DND-41 (cell line): ENCODE data around the gene FKBP3.

Experiments used
- ATAC-seq: fragments of 200-7000 bp; cut with Tn5 transposase; 3 replicates; pipeline ENCODE4 v1.9.1; 2021; ENCODE audit warnings: low read depth; ENCODE audit not compliant: insufficient read depth
- DNase-seq: peaks from one replicate; pipeline ENCODE4 v3.0.0-alpha.2; 2020
- H2AFZ ChIP-seq: 2 replicates; pipeline ENCODE4 v1.6.0; 2012; ENCODE audit warnings: low read depth, low read length
- H3K27ac ChIP-seq: 2 replicates; pipeline ENCODE4 v1.5.1; 2012; ENCODE audit warnings: low read length, inconsistent platforms
- H3K27me3 ChIP-seq: fragments of 200-600 bp; sonication (generic); 2 replicates; pipeline ENCODE4 v1.6.0; 2012; ENCODE audit warnings: low read length, mild to moderate bottlenecking, inconsistent platforms; ENCODE audit not compliant: insufficient read depth, poor library complexity
- H3K36me3 ChIP-seq: 2 replicates; pipeline ENCODE4 v1.5.1; 2012; ENCODE audit warnings: low read length, inconsistent platforms; ENCODE audit not compliant: insufficient read depth
- H3K4me1 ChIP-seq: 2 replicates; pipeline ENCODE4 v1.5.1; 2012; ENCODE audit warnings: mild to moderate bottlenecking, low read length; ENCODE audit not compliant: insufficient read depth
- H3K4me2 ChIP-seq: 2 replicates; pipeline ENCODE4 v1.6.0; 2012; ENCODE audit warnings: mild to moderate bottlenecking, moderate library complexity, low read length, inconsistent platforms; ENCODE audit not compliant: insufficient read depth
- H3K4me3 ChIP-seq, 2 experiments: fragments of 200-600 bp in 1 of 2; shearing (Covaris generic) in 1 of 2; 2 replicates each; pipeline ENCODE4 v1.5.1; 2012 to 2016; ENCODE audit warnings: inconsistent platforms in 2 of 2, low read length in 2 of 2, mild to moderate bottlenecking in 2 of 2, low read depth in 1 of 2, moderate library complexity in 1 of 2
- H3K79me2 ChIP-seq: 2 replicates; pipeline ENCODE4 v1.6.0; 2012; ENCODE audit warnings: low read length, inconsistent platforms; ENCODE audit not compliant: insufficient read depth
- H3K9ac ChIP-seq: 2 replicates; pipeline ENCODE4 v1.6.0; 2012; ENCODE audit warnings: low read depth, mild to moderate bottlenecking, inconsistent platforms, low read length, moderate library complexity
- H3K9me3 ChIP-seq: 2 replicates; pipeline ENCODE4 v1.5.1; 2012; ENCODE audit warnings: low read length, moderate library complexity, mild to moderate bottlenecking, inconsistent platforms; ENCODE audit not compliant: insufficient read depth, severe bottlenecking
- H4K20me1 ChIP-seq: 2 replicates; pipeline ENCODE4 v1.6.0; 2012; ENCODE audit warnings: low read length; ENCODE audit not compliant: insufficient read depth
- EZH2 ChIP-seq: IDR thresholded peaks from 3 replicates; pipeline ENCODE4 v1.6.1; 2012; ENCODE audit warnings: borderline replicate concordance, low read depth, mild to moderate bottlenecking, moderate library complexity, low read length, inconsistent platforms; ENCODE audit not compliant: severe bottlenecking
- TF ChIP-seq, protein P1 (sequence below): IDR thresholded peaks from 2 replicates; pipeline ENCODE4 v1.5.1; 2012; ENCODE audit warnings: borderline replicate concordance, low read length, moderate library complexity, mild to moderate bottlenecking; ENCODE audit not compliant: poor library complexity, severe bottlenecking; ENCODE audit errors: extremely low read depth

FKBP3 gene

DNA sequence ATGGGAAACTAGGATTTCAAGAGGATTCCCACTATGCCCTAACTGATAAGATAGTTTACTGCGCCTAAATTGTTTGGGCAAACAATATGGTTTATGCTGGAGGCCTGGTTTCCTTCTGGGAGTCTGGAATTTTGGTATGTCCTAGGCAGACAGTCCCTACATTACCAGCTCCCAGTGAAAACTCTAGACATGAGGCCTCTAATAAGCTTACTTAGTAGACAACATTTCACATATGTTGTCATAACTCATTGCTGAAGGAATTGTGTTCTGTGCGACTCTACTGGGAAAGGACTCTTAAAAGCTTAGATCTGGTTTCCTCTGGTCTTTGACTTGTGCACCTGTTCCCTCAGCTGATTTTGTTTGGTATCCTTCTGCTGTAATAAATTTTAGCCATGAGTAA, 68.3 kb downstream of the FKBP3 start:
- Histone ChIP-seq H3K27me3 (no peaks in the 10 kb centered on the region), H3K9me3 (no peaks in the 10 kb centered on the region), H3K79me2 (0 out of 2 replicates have a peak, but pooled peaks cover 3% of the 10 kb centered on the region), H3K9ac (no peak overlapping the region), H3K36me3 (peaks cover 6% of the 10 kb centered on the region; the same call in 1 of the 2 replicates), H3K4me3 (no peak overlapping the region), H3K4me2 (no peak overlapping the region), H3K27ac (no peak overlapping the region), H4K20me1 (peaks cover 2% of the 10 kb centered on the region; the same call in 1 of the 2 replicates), H2AFZ (no peak overlapping the region), H3K4me1 (no peaks in the 10 kb centered on the region)
- no peak for TF ChIP-seq EZH2
- TF ChIP-seq, protein P1, sequence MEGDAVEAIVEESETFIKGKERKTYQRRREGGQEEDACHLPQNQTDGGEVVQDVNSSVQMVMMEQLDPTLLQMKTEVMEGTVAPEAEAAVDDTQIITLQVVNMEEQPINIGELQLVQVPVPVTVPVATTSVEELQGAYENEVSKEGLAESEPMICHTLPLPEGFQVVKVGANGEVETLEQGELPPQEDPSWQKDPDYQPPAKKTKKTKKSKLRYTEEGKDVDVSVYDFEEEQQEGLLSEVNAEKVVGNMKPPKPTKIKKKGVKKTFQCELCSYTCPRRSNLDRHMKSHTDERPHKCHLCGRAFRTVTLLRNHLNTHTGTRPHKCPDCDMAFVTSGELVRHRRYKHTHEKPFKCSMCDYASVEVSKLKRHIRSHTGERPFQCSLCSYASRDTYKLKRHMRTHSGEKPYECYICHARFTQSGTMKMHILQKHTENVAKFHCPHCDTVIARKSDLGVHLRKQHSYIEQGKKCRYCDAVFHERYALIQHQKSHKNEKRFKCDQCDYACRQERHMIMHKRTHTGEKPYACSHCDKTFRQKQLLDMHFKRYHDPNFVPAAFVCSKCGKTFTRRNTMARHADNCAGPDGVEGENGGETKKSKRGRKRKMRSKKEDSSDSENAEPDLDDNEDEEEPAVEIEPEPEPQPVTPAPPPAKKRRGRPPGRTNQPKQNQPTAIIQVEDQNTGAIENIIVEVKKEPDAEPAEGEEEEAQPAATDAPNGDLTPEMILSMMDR, result no peak
- DNase-seq (no peak), ATAC-seq (no peak)
